Mesothelial cell of epicardium (in vitro differentiated cells): ENCODE data around the gene GAK. TPM values are rescaled to one million over a fixed set of nuclear protein-coding genes. Genes with fewer than 3 reads are reported as not detected.

Source experiments
- DNase-seq, 2 experiments: peaks; one replicate each; pipeline ENCODE4 v3.0.0; 2021; ENCODE audit warnings: low spot score in 2 of 2; ENCODE audit not compliant: unreplicated experiment in 2 of 2
- H3K27ac Mint-ChIP-seq: 2 replicates; pipeline ENCODE4 v1.8.0; 2021; ENCODE audit warnings: mixed read lengths
- H3K27me3 Mint-ChIP-seq: 2 replicates; pipeline ENCODE4 v1.8.0; 2021; ENCODE audit warnings: low read depth, mixed read lengths
- H3K36me3 Mint-ChIP-seq: 2 replicates; pipeline ENCODE4 v1.8.0; 2021; ENCODE audit warnings: mixed read lengths
- H3K4me1 Mint-ChIP-seq: 2 replicates; pipeline ENCODE4 v1.8.0; 2021; ENCODE audit warnings: mixed read lengths
- H3K4me3 Mint-ChIP-seq: 2 replicates; pipeline ENCODE4 v1.8.0; 2021; ENCODE audit warnings: mild to moderate bottlenecking, moderate library complexity, mixed read lengths
- H3K9me3 Mint-ChIP-seq: 2 replicates; pipeline ENCODE4 v1.8.0; 2021; ENCODE audit warnings: mixed read lengths
- CTCF ChIP-seq: fragments of 200-600 bp; sonication (generic); IDR thresholded peaks from one replicate; pipeline ENCODE4 v1.5.0; 2021; ENCODE audit warnings: antibody characterized with exemption; ENCODE audit not compliant: unreplicated experiment
- total RNA-seq: library from RNA; stranded (reverse); gene quantifications from 3 replicates; pipeline ENCODE4 v1.2.1, GENCODE V29; 2021

The GAK gene
- total RNA-seq, 1 donor from 2014 or later, result 114 TPM

- no peak overlapping the region for H3K4me3 Mint-ChIP-seq
- DNase-seq, result no peak
- H3K4me1 Mint-ChIP-seq, result peaks cover 6% of the 10 kb centered on the region
- no peaks in the 10 kb centered on the region for H3K36me3 Mint-ChIP-seq
- peaks cover 41% of the 10 kb centered on the region for H3K27me3 Mint-ChIP-seq
- no peaks in the 10 kb centered on the region for H3K9me3 Mint-ChIP-seq
- H3K27ac Mint-ChIP-seq, result no peak overlapping the region
- TF ChIP-seq CTCF, result no peak
Measured at GRCh38 chr4:832108-832507, 100.0 kb downstream of the GAK start.

GRCh38 chr4:831483-831805, 100.7 kb downstream of the GAK start:
- Mint-ChIP-seq H3K27ac (no peak overlapping the region), H3K36me3 (no peaks in the 10 kb centered on the region)

GRCh38 chr4:830601-831482, 101.3 kb downstream of the GAK start:
- H3K36me3 Mint-ChIP-seq, result no peaks in the 10 kb centered on the region
- peaks cover 45% of the 10 kb centered on the region for H3K27me3 Mint-ChIP-seq
- no peak for TF ChIP-seq CTCF
- no peak for DNase-seq
- H3K4me3 Mint-ChIP-seq, result no peak overlapping the region
- H3K9me3 Mint-ChIP-seq, result no peaks in the 10 kb centered on the region
- no peak overlapping the region for H3K27ac Mint-ChIP-seq
- H3K4me1 Mint-ChIP-seq, result peaks cover 6% of the 10 kb centered on the region

More at GRCh38 chr4:831483-831805, 100.7 kb downstream of the GAK start:
- H3K27me3 Mint-ChIP-seq, result peaks cover 45% of the 10 kb centered on the region
- H3K4me3 Mint-ChIP-seq, result no peak overlapping the region
- no peak for TF ChIP-seq CTCF
- no peaks in the 10 kb centered on the region for H3K9me3 Mint-ChIP-seq
- peaks cover 6% of the 10 kb centered on the region for H3K4me1 Mint-ChIP-seq
- DNase-seq, result no peak

- Mint-ChIP-seq H3K9me3 (no peaks in the 10 kb centered on the region), H3K27ac (no peak overlapping the region)
- no peak for TF ChIP-seq CTCF
Measured at GRCh38 chr4:829761-830600, 102.1 kb downstream of the GAK start.

GRCh38 chr4:829291-829690, 102.8 kb downstream of the GAK start:
- Mint-ChIP-seq H3K27ac (no peak overlapping the region), H3K4me1 (peaks cover 6% of the 10 kb centered on the region), H3K9me3 (no peaks in the 10 kb centered on the region), H3K36me3 (no peaks in the 10 kb centered on the region), H3K27me3 (peaks cover 57% of the 10 kb centered on the region), H3K4me3 (no peak overlapping the region)
- no peak for DNase-seq
- TF ChIP-seq CTCF, result no peak

More at GRCh38 chr4:829761-830600, 102.1 kb downstream of the GAK start:
- no peaks in the 10 kb centered on the region for H3K36me3 Mint-ChIP-seq
- H3K27me3 Mint-ChIP-seq, result peaks cover 50% of the 10 kb centered on the region
- peaks cover 6% of the 10 kb centered on the region for H3K4me1 Mint-ChIP-seq
- DNase-seq, result no peak
- H3K4me3 Mint-ChIP-seq, result no peak overlapping the region
